ENCODE measurements around the gene ALB.

The ALB gene

GRCh38 chr4:73396993-73397972 lies 6.8 kb upstream of the ALB start:
- TF ChIP-seq CTCF (conservative IDR thresholded peaks at IDR 0.05), result no peak
- TF ChIP-seq ZFX (IDR thresholded peaks at IDR 0.05), result no peak
- H3K27ac ChIP-seq, result no peak overlapping the region

GRCh38 chr4:73401412-73401811 lies 2.7 kb upstream of the ALB start:
- no peak for TF ChIP-seq ZFX (IDR thresholded peaks at IDR 0.05)
- TF ChIP-seq CTCF (conservative IDR thresholded peaks at IDR 0.05), result no peak
- H3K27ac ChIP-seq, result no peak overlapping the region

- H3K27ac ChIP-seq, result no peak overlapping the region
- no peak for TF ChIP-seq ZFX (IDR thresholded peaks at IDR 0.05)
- TF ChIP-seq CTCF (conservative IDR thresholded peaks at IDR 0.05), result no peak
These were observed 370 bp downstream of the ALB start for GRCh38 chr4:73404457-73404856.

GRCh38 chr4:73405138-73405537 lies 1.1 kb downstream of the ALB start:
- TF ChIP-seq CTCF (conservative IDR thresholded peaks at IDR 0.05), result no peak
- no peak for TF ChIP-seq ZFX (IDR thresholded peaks at IDR 0.05)
- no peak overlapping the region for H3K27ac ChIP-seq

GRCh38 chr4:73406548-73406875 lies 2.4 kb downstream of the ALB start:
- TF ChIP-seq CTCF (conservative IDR thresholded peaks at IDR 0.05), result no peak
- no peak for TF ChIP-seq ZFX (IDR thresholded peaks at IDR 0.05)
- H3K27ac ChIP-seq, result no peak overlapping the region

- TF ChIP-seq CTCF (conservative IDR thresholded peaks at IDR 0.05) (no peak), ZFX (IDR thresholded peaks at IDR 0.05) (no peak)
These were observed 3.2 kb downstream of the ALB start for GRCh38 chr4:73407227-73407673.

GRCh38 chr4:73408181-73408867 lies 4.2 kb downstream of the ALB start:
- no peak overlapping the region for H3K27ac ChIP-seq
- no peak for TF ChIP-seq CTCF (conservative IDR thresholded peaks at IDR 0.05)
- TF ChIP-seq ZFX (IDR thresholded peaks at IDR 0.05), result no peak

More at GRCh38 chr4:73407227-73407673, 3.2 kb downstream of the ALB start:
- no peak overlapping the region for H3K27ac ChIP-seq
